HepG2 (cell line): Measurements from ENCODE around the gene TNPO3. TPM values are rescaled to one million over a fixed set of nuclear protein-coding genes. Genes with fewer than 3 reads are reported as not detected.
"Not testable (repeated sequence)": the region's sequence is repeated elsewhere in the genome, so short reads cannot be mapped to it uniquely, and the experiment has no call there.

Experiments
- ATAC-seq: fragments of 200-7000 bp; cut with Tn5 transposase; 3 replicates; pipeline ENCODE4 v1.9.1; 2020; ENCODE audit warnings: mild to moderate bottlenecking, moderate library complexity
- BruUV-seq: library from RNA; stranded (reverse); fragments of 400-500 nt; replicated peaks from 2 replicates; lab custom pipeline; 2021; lab: Mats Ljungman, UMichigan
- CTCF ChIA-PET: fragments of 300-600 bp; formaldehyde crosslinking; extraction: SDS; loops from one replicate; lab custom pipeline; 2021; ENCODE audit warnings: low total read pairs, inconsistent platforms, low intra/inter-chr PET ratio; lab: Yijun Ruan, JAX
- POLR2A ChIA-PET: fragments of 350-600 bp; sonication (Branson Sonifier 250); formaldehyde crosslinking; loops from one replicate; lab custom pipeline; 2020; ENCODE audit warnings: antibody characterized with exemption, inconsistent platforms; lab: Yijun Ruan, JAX
- DNase-seq: peaks from one replicate; pipeline ENCODE4 v3.0.0-alpha.2; 2015; ENCODE audit warnings: low spot score
- FAIRE-seq: peaks from 3 replicates; lab custom pipeline; 2011; peaks lifted over from hg19 to GRCh38; lab: Jason Lieb, UNC
- H2AFZ ChIP-seq: one replicate; pipeline ENCODE4 v1.6.1; 2011; ENCODE audit warnings: low read length, inconsistent platforms
- H3K27ac ChIP-seq: fragments of 300-600 bp; 3 replicates; pipeline ENCODE4 v1.8.0; 2011; ENCODE audit warnings: mixed run types, mild to moderate bottlenecking, mixed read lengths, low read length, inconsistent platforms; ENCODE audit not compliant: insufficient read depth; ENCODE audit errors: extremely low read length
- H3K27me3 ChIP-seq, 2 experiments: fragments of 200-600 bp in 1 of 2; 2 replicates in 1 of 2; 3 replicates in 1 of 2; pipeline versions ENCODE4 v1.6.0 to v1.8.0; 2011; ENCODE audit warnings: low read length in 2 of 2, mild to moderate bottlenecking in 2 of 2, moderate library complexity in 2 of 2, inconsistent platforms in 1 of 2; ENCODE audit not compliant: insufficient read depth in 2 of 2, control insufficient read depth in 1 of 2
- H3K36me3 ChIP-seq, 2 experiments: fragments of 200-600 bp in 1 of 2; replicated peaks in 1 of 2; 2 replicates in 1 of 2; 3 replicates in 1 of 2; pipeline versions ENCODE4 v1.5.1 to v1.8.0; 2011; ENCODE audit warnings: low read length in 2 of 2, inconsistent platforms in 1 of 2; ENCODE audit not compliant: insufficient read depth in 2 of 2, control insufficient read depth in 1 of 2
- H3K4me1 ChIP-seq: 2 replicates; pipeline ENCODE4 v1.5.1; 2012; ENCODE audit warnings: low read length, inconsistent platforms; ENCODE audit not compliant: insufficient read depth
- H3K4me2 ChIP-seq: 2 replicates; pipeline ENCODE4 v1.6.0; 2011; ENCODE audit warnings: low read depth, low read length, inconsistent platforms
- H3K4me3 ChIP-seq, 3 experiments: fragments of 200-600 bp in 1 of 3; sonication (generic), shearing (Covaris generic) in 1 of 3; replicated peaks in 1 of 3; 2 replicates each; pipeline ENCODE4 v1.5.1; 2011 to 2016; ENCODE audit warnings: low read length in 3 of 3, inconsistent platforms in 2 of 3, low read depth in 2 of 3, mild to moderate bottlenecking in 2 of 3, control low read depth in 1 of 3, mixed read lengths in 1 of 3; ENCODE audit not compliant: insufficient read depth in 1 of 3
- H3K79me2 ChIP-seq: one replicate; pipeline ENCODE4 v1.6.1; 2011; ENCODE audit warnings: low read length, inconsistent platforms; ENCODE audit not compliant: insufficient read depth
- H3K9ac ChIP-seq: 2 replicates; pipeline ENCODE4 v1.6.0; 2011; ENCODE audit warnings: mild to moderate bottlenecking, low read depth, low read length, inconsistent platforms; ENCODE audit not compliant: insufficient read depth
- H3K9me3 ChIP-seq: 2 replicates; pipeline ENCODE4 v1.5.1; 2012; ENCODE audit warnings: mild to moderate bottlenecking, low read length
- H4K20me1 ChIP-seq: 2 replicates; pipeline ENCODE4 v1.6.0; 2011; ENCODE audit warnings: inconsistent platforms, mild to moderate bottlenecking, low read length, moderate library complexity; ENCODE audit not compliant: insufficient read depth
- FOSL1 ChIP-seq: sonication (generic); formaldehyde crosslinking; IDR thresholded peaks from 2 replicates; pipeline ENCODE4 v1.9.0; 2021; ENCODE audit warnings: missing genetic modification reagents, borderline replicate concordance
- HNF4G ChIP-seq, 2 experiments: sonication (generic) in 1 of 2; formaldehyde crosslinking in 1 of 2; IDR thresholded peaks; 2 replicates each; pipeline versions ENCODE4 v1.4.0 to v1.6.1; 2011 to 2020; ENCODE audit warnings: borderline replicate concordance in 2 of 2, low read depth in 2 of 2, mild to moderate bottlenecking in 2 of 2, low read length in 1 of 2, missing genetic modification reagents in 1 of 2, moderate library complexity in 1 of 2
- PCBP1 ChIP-seq: fragments of 200-400 bp; formaldehyde crosslinking; IDR thresholded peaks from 2 replicates; pipeline ENCODE4 v1.6.1; 2017; ENCODE audit warnings: mild to moderate bottlenecking, low read depth, low read length, borderline replicate concordance
- YY1 ChIP-seq: IDR thresholded peaks from 2 replicates; pipeline ENCODE4 v1.6.1; 2011; ENCODE audit warnings: low read length, low read depth, moderate library complexity, mild to moderate bottlenecking; ENCODE audit not compliant: insufficient read depth, insufficient replicate concordance
- WGBS: methylation state at CpG from one replicate; pipeline ENCODE4 v1.1.6; 2017; ENCODE audit warnings: low lambda C conversion rate; 5-methylcytosine and 5-hydroxymethylcytosine counted together
- in situ Hi-C: cut with HindIII; loops from 2 replicates; pipeline ENCODE4 v1.10.0; 2017; ENCODE audit warnings: low pct_unique_long_range_greater_than_20kb; ENCODE audit not compliant: extremely low pct_ligation_motif_present
- intact Hi-C: fragments of 100-400 bp; cut with micrococcal nuclease; formaldehyde crosslinking; loops from one replicate; pipeline ENCODE4 v1.10.0; 2022; ENCODE audit not compliant: unreplicated experiment
- polyA plus RNA-seq, 8 experiments: library from polyadenylated mRNA; depleted of rRNA in 3 of 8; stranded (reverse) in 7 of 8; unstranded in 1 of 8; fragments of >200 nt; fragmentation: Illumina TruSeq in 4 of 8; extraction: Trizol in 4 of 8; gene quantifications; 2 replicates each; pipeline versions ENCODE4 v1.2.1 to v1.2.3, GENCODE V29; 2011 to 2016; ENCODE audit warnings: low read depth in 4 of 8, missing spikeins in 1 of 8, mixed read lengths in 1 of 8; ENCODE audit not compliant: insufficient read depth in 1 of 8
- total RNA-seq, 5 experiments: library from RNA; depleted of rRNA; stranded (reverse); fragments of >200 nt; fragmentation: Illumina TruSeq; extraction: Trizol; gene quantifications; 2 replicates each; pipeline ENCODE4 v1.2.3, GENCODE V29; 2016; ENCODE audit warnings: low read depth in 1 of 5

Gene TNPO3
- total and polyA plus RNA-seq, 2 of the 13 experiments (the other 11 are each of a cell fraction or from before 2014, with no cell fraction given), result 23.8 to 44.6 TPM

DNA sequence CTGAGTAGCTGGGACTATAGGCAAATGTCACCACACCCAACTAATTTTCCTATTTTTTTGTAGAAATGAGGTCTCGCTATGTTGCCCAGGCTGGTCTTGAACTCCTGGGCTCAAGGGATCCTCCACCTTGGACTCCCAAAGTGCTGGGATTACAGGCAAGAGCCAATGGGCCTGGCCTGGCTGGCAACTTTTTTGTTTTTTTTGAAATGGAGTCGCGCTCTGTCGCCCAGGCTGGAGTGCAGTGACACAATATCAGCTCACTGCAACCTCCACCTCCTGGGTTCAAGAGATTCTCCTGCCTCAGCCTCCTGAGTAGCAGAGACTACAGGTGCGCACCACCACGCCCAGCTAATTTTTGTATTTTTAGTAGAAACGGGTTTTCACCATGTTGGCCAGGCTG lies 3.5 kb downstream of the TNPO3 start:
- H3K4me1 ChIP-seq, result peaks cover 65% of the 10 kb centered on the region
- DNase-seq, CTCF ChIA-PET, intact Hi-C loops, H3K4me2 ChIP-seq, ATAC-seq, H3K27me3 ChIP-seq, FAIRE-seq, POLR2A ChIA-PET, H3K9ac ChIP-seq, H4K20me1 ChIP-seq, H2AFZ ChIP-seq, H3K4me3 ChIP-seq, H3K27ac ChIP-seq, in situ Hi-C loops, H3K9me3 ChIP-seq, BruUV-seq: not testable (repeated sequence)
- H3K36me3 ChIP-seq, result peaks cover 2 to 14% of the 10 kb centered on the region in 2 experiments; a peak in 3 of 5 replicates
- H3K79me2 ChIP-seq, result peaks cover 76% of the 10 kb centered on the region
- 97% methylated on average over 7 of the region's 7 CpGs for WGBS

DNA sequence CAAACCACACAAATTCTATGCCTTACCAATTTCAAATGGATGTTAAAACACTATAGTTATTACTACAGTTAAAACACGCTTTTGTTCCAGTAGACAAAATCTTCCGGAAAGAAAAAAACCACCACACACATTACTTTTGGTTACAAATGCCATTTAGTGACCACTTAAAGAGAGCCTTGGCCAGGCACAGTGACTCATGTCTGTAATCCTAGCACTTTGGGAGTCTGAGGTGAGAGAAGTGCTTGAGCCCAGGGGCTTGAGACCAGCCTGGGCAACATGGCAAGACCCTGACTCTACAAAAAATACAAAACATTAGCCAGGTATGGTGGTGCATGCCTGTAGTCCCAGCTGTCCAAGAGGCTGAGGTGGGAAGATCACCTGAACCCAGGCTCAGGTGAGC lies 7.2 kb downstream of the TNPO3 start:
- FAIRE-seq (no peak), DNase-seq (no peak), ATAC-seq (no peak)
- no peaks in the 10 kb centered on the region for H3K9me3 ChIP-seq
- H3K4me3 ChIP-seq, result no peak overlapping the region
- ChIA-PET POLR2A (no interaction called here), CTCF (no interaction called here)
- H3K4me2 ChIP-seq, result no peak overlapping the region
- peaks cover 2 to 14% of the 10 kb centered on the region in 2 experiments; a peak in 3 of 5 replicates for H3K36me3 ChIP-seq
- WGBS, result 100% methylated on average over 2 of the region's 2 CpGs
- in situ Hi-C loops, result no loop called here
- no peak overlapping the region for H3K27ac ChIP-seq
- intact Hi-C loops, result no loop called here
- peaks cover 66% of the 10 kb centered on the region for H3K4me1 ChIP-seq
- H4K20me1 ChIP-seq, result peaks cover 9% of the 10 kb centered on the region; the same call in 1 of the 2 replicates
- no TSS peak for BruUV-seq
- H3K9ac ChIP-seq, result no peak overlapping the region
- H3K27me3 ChIP-seq, result no peaks in the 10 kb centered on the region
- peaks cover 93% of the 10 kb centered on the region for H3K79me2 ChIP-seq
- no peak overlapping the region for H2AFZ ChIP-seq
- no peak for TF ChIP-seq HNF4G (IDR thresholded peaks at IDR 0.05; ENCODE audit: borderline replicate concordance, low read depth, low read length)
- no peak for TF ChIP-seq HNF4G (CRISPR knock-in tag; IDR thresholded peaks at IDR 0.05; ENCODE audit: borderline replicate concordance, low read depth)
- no peak for TF ChIP-seq FOSL1
- no peak for TF ChIP-seq PCBP1
- TF ChIP-seq YY1, result no peak
- TF ChIP-seq, all 625 proteins: peak for 0
